Esophagus squamous epithelium (tissue), 5 donors: ENCODE measurements around the gene DCUN1D3. TPM values are rescaled to one million over a fixed set of nuclear protein-coding genes. Genes with fewer than 3 reads are reported as not detected.
A peak's percentile ranks its signal among the peaks of the same experiment; 100 is the strongest.

ENCODE experiments used
- DNase-seq: peaks from one replicate; lab custom pipeline; 2025; lab: John Stamatoyannopoulos, UW
- H3K27ac ChIP-seq, 4 donors: fragments of 200-600 bp; sonication (generic); one replicate each; pipeline ENCODE4 v1.5.1; 2016 to 2019; ENCODE audit warnings: mild to moderate bottlenecking in 1 of 4
- H3K27me3 ChIP-seq, 4 donors: fragments of 200-600 bp; sonication (generic); 1 replicate in 3 of 4; 2 replicates in 1 of 4; pipeline versions ENCODE4 v1.5.1 to v1.6.0; 2017 to 2021; ENCODE audit warnings: antibody characterized with exemption in 1 of 4
- H3K36me3 ChIP-seq, 3 donors: fragments of 200-600 bp; sonication (generic); one replicate each; pipeline ENCODE4 v1.5.1; 2016 to 2019
- H3K4me1 ChIP-seq, 3 donors: fragments of 200-600 bp; sonication (generic); one replicate each; pipeline ENCODE4 v1.5.1; 2017 to 2019
- H3K4me3 ChIP-seq, 4 donors: fragments of 200-600 bp; sonication (generic); 1 replicate in 3 of 4; 2 replicates in 1 of 4; pipeline ENCODE4 v1.5.1; 2016 to 2019; ENCODE audit warnings: mild to moderate bottlenecking in 2 of 4, moderate library complexity in 1 of 4
- H3K9me3 ChIP-seq, 3 donors: fragments of 200-600 bp; sonication (generic); one replicate each; pipeline ENCODE4 v1.5.1; 2016 to 2019
- CTCF ChIP-seq, 6 experiments: fragments of 450-650 bp in 4 of 6; fragments of 200-600 bp in 2 of 6; sonication (generic) in 2 of 6; IDR thresholded peaks; one replicate each; pipeline ENCODE4 v1.5.1; 2016 to 2019; ENCODE audit warnings: antibody characterized with exemption in 6 of 6, mild to moderate bottlenecking in 4 of 6, moderate library complexity in 4 of 6
- POLR2A ChIP-seq, 4 donors: fragments of 450-650 bp; IDR thresholded peaks; one replicate each; pipeline ENCODE4 v1.6.1; 2017; ENCODE audit warnings: antibody characterized with exemption in 4 of 4, mild to moderate bottlenecking in 4 of 4, moderate library complexity in 3 of 4
- WGBS, 2 donors: methylation state at CpG; one replicate each; pipeline ENCODE4 v1.1.5; 2018; 5-methylcytosine and 5-hydroxymethylcytosine counted together
- intact Hi-C: fragments of 100-400 bp; cut with DNase I; formaldehyde crosslinking; loops from one replicate; pipeline ENCODE4 v1.15.0; 2022
- total RNA-seq, 4 donors: library from RNA; depleted of rRNA; stranded (reverse); fragments of >200 nt; gene quantifications; one replicate each; pipeline ENCODE4 v1.1.0, GENCODE V29; 2016
- donor health status: DM: yes; HTN: yes; CAD: no.

Gene DCUN1D3
- total RNA-seq, 4 donors from 2014 or later: 14.5 to 37.2 (median 19.4) TPM

GRCh38 chr16:20878682-20879147, 21.4 kb downstream of the DCUN1D3 start:
- WGBS, 2 donors: 45 to 57% methylated on average over 5 of the region's 5 CpGs
- Histone ChIP-seq H3K4me3 (no peak overlapping the region), H3K4me1 (peaks cover 17 to 82% (median 31%) of the 10 kb centered on the region in 3 donors), H3K9me3 (no peaks in the 10 kb centered on the region), H3K36me3 (no peaks in the 10 kb centered on the region), H3K27me3 (no peaks in the 10 kb centered on the region), H3K27ac (peak overlapping the region in 3 of 4 donors; percentile 65 to 74 (median 66))
- no peak for DNase-seq
- intact Hi-C loops: no loop called here
- TF ChIP-seq CTCF (IDR thresholded peaks at IDR 0.05) (no peak), POLR2A (IDR thresholded peaks at IDR 0.05) (no peak)

GRCh38 chr16:20875355-20875650, 24.9 kb downstream of the DCUN1D3 start:
- 38 to 50% methylated on average over 1 of the region's 1 CpG for WGBS, 2 donors
- TF ChIP-seq CTCF (IDR thresholded peaks at IDR 0.05): no peak
- TF ChIP-seq POLR2A (IDR thresholded peaks at IDR 0.05): no peak
- H3K27me3 ChIP-seq: no peaks in the 10 kb centered on the region
- peaks cover 17 to 84% (median 48%) of the 10 kb centered on the region in 3 donors for H3K4me1 ChIP-seq
- intact Hi-C loops: no loop called here
- no peak overlapping the region for H3K4me3 ChIP-seq
- H3K36me3 ChIP-seq: no peaks in the 10 kb centered on the region
- DNase-seq: no peak
- H3K27ac ChIP-seq: peak overlapping the region in 1 of 4 donors; percentile 64
- H3K9me3 ChIP-seq: no peaks in the 10 kb centered on the region

GRCh38 chr16:20874088-20874581, 26.0 kb downstream of the DCUN1D3 start:
- peaks cover 10 to 84% (median 48%) of the 10 kb centered on the region in 3 donors for H3K4me1 ChIP-seq
- no peaks in the 10 kb centered on the region for H3K27me3 ChIP-seq
- H3K4me3 ChIP-seq: no peak overlapping the region
- TF ChIP-seq POLR2A (IDR thresholded peaks at IDR 0.05) (no peak), CTCF (IDR thresholded peaks at IDR 0.05) (no peak)
- no peak for DNase-seq
- no peaks in the 10 kb centered on the region for H3K9me3 ChIP-seq
- no peaks in the 10 kb centered on the region for H3K36me3 ChIP-seq
- intact Hi-C loops: no loop called here
- H3K27ac ChIP-seq: peak overlapping the region; percentile 38 to 64 (median 43)
- 26 to 51% methylated on average over 4 of the region's 4 CpGs for WGBS, 2 donors

- Histone ChIP-seq H3K4me3 (no peak overlapping the region), H3K36me3 (no peaks in the 10 kb centered on the region), H3K4me1 (peaks cover 18 to 84% (median 49%) of the 10 kb centered on the region in 3 donors), H3K27ac (peak overlapping the region; percentile 38 to 64 (median 43)), H3K27me3 (no peaks in the 10 kb centered on the region), H3K9me3 (no peaks in the 10 kb centered on the region)
- whole genome bisulfite sequencing, 2 donors: 75 to 85% methylated on average over 3 of the region's 3 CpGs
- intact Hi-C loops: no loop called here
- no peak for DNase-seq
- TF ChIP-seq POLR2A (IDR thresholded peaks at IDR 0.05) (no peak), CTCF (IDR thresholded peaks at IDR 0.05) (no peak)
These were observed 26.8 kb downstream of the DCUN1D3 start for GRCh38 chr16:20873331-20873730.

- peaks cover 22 to 87% (median 60%) of the 10 kb centered on the region in 3 donors for H3K4me1 ChIP-seq
- 69 to 75% methylated on average over 9 of the region's 9 CpGs for WGBS, 2 donors
- intact Hi-C loops: no loop called here
These were observed 28.0 kb downstream of the DCUN1D3 start for GRCh38 chr16:20871941-20872815.

More at GRCh38 chr16:20871941-20872815, 28.0 kb downstream of the DCUN1D3 start:
- DNase-seq: no peak
- Histone ChIP-seq H3K36me3 (no peaks in the 10 kb centered on the region), H3K9me3 (no peaks in the 10 kb centered on the region), H3K27me3 (no peaks in the 10 kb centered on the region), H3K27ac (peak overlapping the region in 3 of 4 donors; percentile 49 to 72 (median 68)), H3K4me3 (no peak overlapping the region)
- TF ChIP-seq POLR2A (IDR thresholded peaks at IDR 0.05): no peak
- TF ChIP-seq CTCF (IDR thresholded peaks at IDR 0.05): no peak
